Measurements from ENCODE around the gene EMB.
"Not testable (repeated sequence)": the region's sequence is repeated elsewhere in the genome, so short reads cannot be mapped to it uniquely, and the experiment has no call there.

EMB gene

GRCh38 chr5:50445296-50445949 lies 4.3 kb upstream of the EMB start:
- Histone ChIP-seq H3K4me3 (ENCODE audit: low read length) (no peak overlapping the region), H3K9me3 (ENCODE audit: insufficient read depth, low read depth, low read length) (no peaks in the 10 kb centered on the region), H3K27ac (ENCODE audit: low read length) (no peak overlapping the region), H3K4me1 (ENCODE audit: insufficient read depth, low read length) (0 out of 2 replicates have a peak, but pooled peaks cover 3% of the 10 kb centered on the region), H3K36me3 (ENCODE audit: insufficient read depth, low read depth, low read length) (no peaks in the 10 kb centered on the region), H3K27me3 (ENCODE audit: insufficient read depth, low read length) (no peaks in the 10 kb centered on the region), H3K9ac (ENCODE audit: low read depth, low read length) (no peak overlapping the region)

- not testable (repeated sequence) for H3K36me3 ChIP-seq (ENCODE audit: insufficient read depth, low read depth, low read length); H3K9me3 ChIP-seq (ENCODE audit: insufficient read depth, low read depth, low read length); H3K27ac ChIP-seq (ENCODE audit: low read length); H3K4me1 ChIP-seq (ENCODE audit: insufficient read depth, low read length); H3K27me3 ChIP-seq (ENCODE audit: insufficient read depth, low read length); H3K9ac ChIP-seq (ENCODE audit: low read depth, low read length)
- 0 out of 2 replicates have a peak overlapping the region, but pooled peaks have one; percentile 69 for H3K4me3 ChIP-seq (ENCODE audit: low read length)
These were observed 1.8 kb upstream of the EMB start for GRCh38 chr5:50442559-50443539.

- Histone ChIP-seq H3K4me1 (ENCODE audit: insufficient read depth, low read length) (0 out of 2 replicates have a peak, but pooled peaks cover 3% of the 10 kb centered on the region), H3K9ac (ENCODE audit: low read depth, low read length) (peak overlapping the region; percentile 72; the same call in 1 of the 2 replicates), H3K27me3 (ENCODE audit: insufficient read depth, low read length) (no peaks in the 10 kb centered on the region), H3K9me3 (ENCODE audit: insufficient read depth, low read depth, low read length) (no peaks in the 10 kb centered on the region), H3K4me3 (ENCODE audit: low read length) (peak overlapping the region; percentile 69), H3K36me3 (ENCODE audit: insufficient read depth, low read depth, low read length) (no peaks in the 10 kb centered on the region), H3K27ac (ENCODE audit: low read length) (no peak overlapping the region)
These were observed 436 bp upstream of the EMB start for GRCh38 chr5:50441493-50441955.

GRCh38 chr5:50439221-50439620 lies 1.9 kb downstream of the EMB start:
- H3K4me3 ChIP-seq (ENCODE audit: low read length) = no peak overlapping the region
- H3K4me1 ChIP-seq (ENCODE audit: insufficient read depth, low read length) = 0 out of 2 replicates have a peak, but pooled peaks cover 3% of the 10 kb centered on the region
- no peaks in the 10 kb centered on the region for H3K27me3 ChIP-seq (ENCODE audit: insufficient read depth, low read length)
- H3K27ac ChIP-seq (ENCODE audit: low read length) = no peak overlapping the region
- H3K9ac ChIP-seq (ENCODE audit: low read depth, low read length) = no peak overlapping the region
- H3K9me3 ChIP-seq (ENCODE audit: insufficient read depth, low read depth, low read length) = no peaks in the 10 kb centered on the region
- H3K36me3 ChIP-seq (ENCODE audit: insufficient read depth, low read depth, low read length) = no peaks in the 10 kb centered on the region

- H3K36me3 ChIP-seq (ENCODE audit: insufficient read depth, low read depth, low read length); H3K9ac ChIP-seq (ENCODE audit: low read depth, low read length); H3K27me3 ChIP-seq (ENCODE audit: insufficient read depth, low read length); H3K27ac ChIP-seq (ENCODE audit: low read length); H3K9me3 ChIP-seq (ENCODE audit: insufficient read depth, low read depth, low read length); H3K4me1 ChIP-seq (ENCODE audit: insufficient read depth, low read length); H3K4me3 ChIP-seq (ENCODE audit: low read length): not testable (repeated sequence)
These were observed 3.0 kb downstream of the EMB start for GRCh38 chr5:50438060-50438459.

GRCh38 chr5:50435168-50435567 lies 5.9 kb downstream of the EMB start:
- H3K27ac ChIP-seq (ENCODE audit: low read length) = no peak overlapping the region
- H3K9me3 ChIP-seq (ENCODE audit: insufficient read depth, low read depth, low read length) = no peaks in the 10 kb centered on the region
- no peaks in the 10 kb centered on the region for H3K4me1 ChIP-seq (ENCODE audit: insufficient read depth, low read length)
- no peak overlapping the region for H3K4me3 ChIP-seq (ENCODE audit: low read length)
- no peak overlapping the region for H3K9ac ChIP-seq (ENCODE audit: low read depth, low read length)
- H3K27me3 ChIP-seq (ENCODE audit: insufficient read depth, low read length) = no peaks in the 10 kb centered on the region
- H3K36me3 ChIP-seq (ENCODE audit: insufficient read depth, low read depth, low read length) = no peaks in the 10 kb centered on the region

- H3K9ac ChIP-seq (ENCODE audit: low read depth, low read length); H3K9me3 ChIP-seq (ENCODE audit: insufficient read depth, low read depth, low read length); H3K27ac ChIP-seq (ENCODE audit: low read length); H3K4me1 ChIP-seq (ENCODE audit: insufficient read depth, low read length); H3K4me3 ChIP-seq (ENCODE audit: low read length); H3K36me3 ChIP-seq (ENCODE audit: insufficient read depth, low read depth, low read length); H3K27me3 ChIP-seq (ENCODE audit: insufficient read depth, low read length): not testable (repeated sequence)
These were observed 9.8 kb downstream of the EMB start for GRCh38 chr5:50431133-50431904.

- H3K4me1 ChIP-seq (ENCODE audit: insufficient read depth, low read length); H3K36me3 ChIP-seq (ENCODE audit: insufficient read depth, low read depth, low read length); H3K27ac ChIP-seq (ENCODE audit: low read length); H3K9ac ChIP-seq (ENCODE audit: low read depth, low read length); H3K9me3 ChIP-seq (ENCODE audit: insufficient read depth, low read depth, low read length); H3K27me3 ChIP-seq (ENCODE audit: insufficient read depth, low read length); H3K4me3 ChIP-seq (ENCODE audit: low read length): not testable (repeated sequence)
These were observed 17.8 kb downstream of the EMB start for GRCh38 chr5:50423100-50423799.

GRCh38 chr5:50421184-50421950 lies 19.7 kb downstream of the EMB start:
- H3K4me1 ChIP-seq (ENCODE audit: insufficient read depth, low read length) = not testable (repeated sequence)

GRCh38 chr5:50420343-50420935 lies 20.6 kb downstream of the EMB start:
- Histone ChIP-seq H3K27me3 (ENCODE audit: insufficient read depth, low read length) (no peaks in the 10 kb centered on the region), H3K9me3 (ENCODE audit: insufficient read depth, low read depth, low read length) (no peaks in the 10 kb centered on the region), H3K27ac (ENCODE audit: low read length) (no peak overlapping the region), H3K9ac (ENCODE audit: low read depth, low read length) (no peak overlapping the region), H3K4me3 (ENCODE audit: low read length) (no peak overlapping the region), H3K4me1 (ENCODE audit: insufficient read depth, low read length) (no peaks in the 10 kb centered on the region), H3K36me3 (ENCODE audit: insufficient read depth, low read depth, low read length) (no peaks in the 10 kb centered on the region)

More at GRCh38 chr5:50421184-50421950, 19.7 kb downstream of the EMB start:
- H3K9ac ChIP-seq (ENCODE audit: low read depth, low read length); H3K4me3 ChIP-seq (ENCODE audit: low read length); H3K27ac ChIP-seq (ENCODE audit: low read length); H3K27me3 ChIP-seq (ENCODE audit: insufficient read depth, low read length); H3K36me3 ChIP-seq (ENCODE audit: insufficient read depth, low read depth, low read length); H3K9me3 ChIP-seq (ENCODE audit: insufficient read depth, low read depth, low read length): not testable (repeated sequence)
